NCI-H2196 treated with DMSO at 0.1 percent for 48 hours (cell line): ENCODE data around the gene SCGB2B2.
"Not testable (repeated sequence)": the region's sequence is repeated elsewhere in the genome, so short reads cannot be mapped to it uniquely, and the experiment has no call there.

Source experiments
- DNase-seq: peaks from one replicate; lab custom pipeline; 2025; ENCODE audit not compliant: unreplicated experiment; lab: John Stamatoyannopoulos, UW

SCGB2B2 gene, protein sequence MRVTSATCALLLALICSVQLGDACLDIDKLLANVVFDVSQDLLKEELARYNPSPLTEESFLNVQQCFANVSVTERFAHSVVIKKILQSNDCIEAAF

DNA sequence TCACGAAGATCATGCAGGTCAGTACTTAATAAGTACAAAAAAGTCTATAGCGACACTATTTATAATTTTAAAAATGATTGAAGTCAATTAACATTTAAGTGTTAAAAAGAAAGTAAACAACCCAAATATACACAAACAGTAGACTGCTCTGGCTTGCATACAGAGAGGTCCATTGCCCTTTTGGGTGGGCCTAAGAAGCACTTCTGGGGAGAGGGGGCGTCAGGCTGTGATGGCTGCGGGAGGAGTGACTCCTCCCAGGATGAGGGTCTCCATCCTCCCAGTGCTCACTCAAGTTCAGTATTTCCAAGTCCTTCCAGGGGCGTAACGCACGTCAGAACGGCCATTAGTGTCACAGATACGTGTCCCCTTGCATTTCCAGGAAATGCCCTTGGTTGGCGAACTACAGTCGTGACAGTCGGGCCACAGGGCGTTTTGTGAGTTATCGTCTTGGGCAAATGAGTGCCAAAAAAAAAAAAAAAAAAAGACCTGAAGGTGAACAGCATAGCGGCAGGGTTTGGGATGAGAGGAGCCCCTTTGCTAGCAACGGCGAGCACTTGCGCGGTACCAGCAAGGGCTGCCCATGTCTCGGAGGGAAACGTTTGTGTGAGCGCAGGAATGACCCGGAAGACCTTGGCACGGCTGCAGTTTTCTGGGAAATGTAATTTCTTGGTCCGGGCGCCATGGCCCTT, at the start of gene SCGB2B2:
Gene SCGB2B2, minus strand, starts transcription at position 463 of the 689 bp plus-strand sequence. CDS start 82,596 bp downstream, outside the sequence.
- peak; percentile 84 for DNase-seq

DNA sequence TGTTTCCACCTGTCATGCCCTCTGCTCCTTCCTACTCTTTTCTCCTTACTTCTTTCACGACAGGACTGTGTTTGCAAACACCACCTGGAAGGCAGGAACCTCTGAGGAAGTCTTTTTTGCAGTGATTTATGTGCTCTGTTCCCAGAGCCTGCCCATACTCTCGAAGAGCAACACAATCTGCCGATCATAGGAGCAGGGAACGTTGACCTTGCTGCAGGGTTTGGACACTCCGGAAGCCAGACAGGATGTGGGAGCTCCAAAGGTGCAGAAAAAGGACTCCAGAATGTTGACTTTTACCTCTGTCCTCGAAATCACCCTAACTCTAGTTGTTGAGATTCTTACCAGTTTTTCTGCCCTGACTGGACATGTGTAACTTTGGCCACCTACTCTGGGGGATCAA, 48.4 kb upstream of the SCGB2B2 start:
- no peak for DNase-seq

- no peak for DNase-seq
These were observed 45.4 kb upstream of the SCGB2B2 start for GRCh38 chr19:34722353-34722752.

GRCh38 chr19:34715357-34715756, 38.4 kb upstream of the SCGB2B2 start:
- no peak for DNase-seq

DNA sequence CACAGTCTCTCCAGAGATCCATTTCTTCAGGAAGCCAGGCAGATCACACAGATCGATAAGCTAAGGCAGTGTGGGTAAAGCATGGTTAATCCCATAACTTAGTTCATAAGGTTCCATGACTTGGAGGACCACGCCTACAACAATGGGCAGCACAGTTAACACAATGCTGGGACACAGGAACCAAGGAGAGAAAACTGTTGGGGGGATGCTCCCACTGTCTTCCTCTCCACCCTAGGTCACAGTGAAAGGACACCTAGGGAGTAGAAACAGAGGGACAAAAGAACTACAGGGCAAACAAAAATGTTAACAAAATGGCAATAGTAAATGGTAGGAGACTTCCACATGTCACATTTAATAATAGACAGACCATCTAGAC, 36.3 kb upstream of the SCGB2B2 start:
- DNase-seq = no peak

- peak; percentile 66 for DNase-seq
These were observed 35.7 kb upstream of the SCGB2B2 start for GRCh38 chr19:34712395-34713261.

DNA sequence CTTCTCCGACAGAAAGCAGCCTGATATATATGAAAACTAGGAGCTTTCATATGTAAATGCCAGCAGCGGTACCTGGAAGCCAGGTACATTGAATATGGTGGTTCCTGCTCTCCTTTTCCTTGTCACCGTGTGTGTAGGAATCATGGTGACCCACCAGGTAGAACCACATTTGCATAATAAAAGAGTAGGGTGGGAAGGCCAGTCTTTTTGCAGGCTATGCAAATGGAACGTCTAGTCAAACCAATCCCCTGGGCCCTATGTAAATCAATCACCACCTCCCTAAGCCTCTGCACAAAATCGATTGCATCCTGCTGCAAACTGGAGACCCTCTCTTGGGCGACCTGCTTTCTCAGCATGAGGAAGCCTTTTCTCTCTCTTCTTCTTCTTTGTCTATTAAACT, 34.9 kb upstream of the SCGB2B2 start:
- no peak for DNase-seq

- DNase-seq = no peak
These were observed 30.7 kb upstream of the SCGB2B2 start for GRCh38 chr19:34707661-34708060.

GRCh38 chr19:34692549-34692948, 15.6 kb upstream of the SCGB2B2 start:
- no peak for DNase-seq

DNA sequence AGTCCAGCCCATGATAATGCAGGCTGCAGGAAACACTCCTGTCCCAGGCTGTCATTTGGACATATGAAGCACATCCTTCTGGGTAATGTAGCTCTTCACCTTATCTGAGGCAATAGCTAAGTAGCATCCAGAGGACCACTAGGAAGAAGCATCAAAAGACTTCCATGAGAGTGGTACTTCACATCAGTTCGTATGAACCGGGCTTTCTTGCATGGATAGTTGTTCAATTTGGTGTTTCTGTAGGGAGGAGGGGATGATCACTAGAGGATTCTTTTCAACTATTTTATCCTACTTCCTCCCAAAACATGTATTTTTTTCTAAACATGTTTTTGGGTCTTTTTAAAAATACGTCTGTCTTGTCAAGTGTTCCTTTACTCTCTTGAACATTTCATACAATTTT, 13.4 kb upstream of the SCGB2B2 start:
- no peak for DNase-seq

DNA sequence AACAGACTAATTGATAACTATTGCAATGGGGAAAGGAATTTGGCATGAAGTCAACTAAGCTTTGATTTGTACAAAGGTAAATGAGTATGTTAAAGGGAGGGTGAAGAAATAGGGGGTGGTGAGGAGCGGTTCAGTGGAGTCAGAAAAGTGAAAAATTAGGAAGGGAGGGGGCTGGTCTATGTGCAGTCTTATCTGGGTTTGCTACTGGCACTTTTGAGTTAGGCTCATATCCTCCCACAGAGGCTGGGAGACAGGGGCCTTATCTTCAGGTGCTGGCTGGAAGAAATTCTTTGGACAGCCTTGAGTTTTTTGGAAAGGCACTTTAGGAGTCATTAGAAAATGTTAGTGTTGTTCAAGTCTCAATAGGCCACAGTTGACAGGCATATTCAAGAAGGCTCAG, 11.6 kb upstream of the SCGB2B2 start:
- no peak for DNase-seq

DNA sequence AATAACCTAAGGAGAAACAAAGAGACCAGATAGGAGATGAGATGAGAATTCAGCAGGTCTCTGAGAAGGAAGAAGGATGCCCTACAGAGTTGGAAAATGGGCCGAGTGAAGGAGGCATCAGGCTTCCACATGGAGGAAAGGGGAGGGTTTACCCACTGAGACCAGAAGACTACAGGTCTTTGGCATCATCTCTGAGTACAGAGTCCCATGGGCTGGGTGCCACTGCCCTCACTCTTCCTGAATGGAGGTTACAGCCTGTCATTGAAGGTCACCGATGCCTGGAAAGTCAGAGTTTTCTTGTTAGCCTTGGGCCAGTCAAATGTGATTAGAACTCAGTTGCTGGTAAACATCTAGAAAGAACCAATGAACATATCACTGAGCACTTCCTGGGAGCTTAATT, 10.4 kb upstream of the SCGB2B2 start:
- no peak for DNase-seq

- no peak for DNase-seq
These were observed 9.5 kb upstream of the SCGB2B2 start for GRCh38 chr19:34686455-34686854.

DNA sequence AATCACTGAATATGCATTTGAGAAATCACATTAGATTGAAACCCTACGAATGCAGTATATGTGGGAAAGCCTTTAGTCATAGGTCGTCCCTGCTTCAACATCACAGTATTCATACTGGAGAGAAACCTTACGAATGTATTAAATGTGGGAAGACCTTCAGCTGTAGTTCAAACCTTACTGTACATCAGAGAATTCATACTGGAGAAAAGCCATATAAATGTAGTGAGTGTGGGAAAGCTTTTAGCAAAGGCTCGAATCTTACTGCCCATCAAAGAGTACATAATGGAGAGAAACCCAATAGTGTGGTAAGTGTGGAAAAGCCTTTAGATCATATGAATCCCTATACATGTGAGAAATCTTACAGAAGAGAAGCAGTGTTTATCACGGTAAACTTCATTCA, 8.3 kb upstream of the SCGB2B2 start:
- not testable (repeated sequence) for DNase-seq

GRCh38 chr19:34681478-34681877, 4.5 kb upstream of the SCGB2B2 start:
- DNase-seq = no peak

GRCh38 chr19:34678421-34678820, 1.5 kb upstream of the SCGB2B2 start:
- DNase-seq = no peak

- no peak for DNase-seq
These were observed 1.1 kb upstream of the SCGB2B2 start for GRCh38 chr19:34678085-34678412.

GRCh38 chr19:34677386-34678084, 576 bp upstream of the SCGB2B2 start, which contains the start of gene ZNF302:
Gene ZNF302 (plus strand): TSS chr19:34677678. CDS start chr19:34678805, 1,127 bp downstream.
- DNase-seq = peak; percentile 92

GRCh38 chr19:34675919-34676318, 1.0 kb downstream of the SCGB2B2 start:
- DNase-seq = no peak

GRCh38 chr19:34675250-34675649, 1.7 kb downstream of the SCGB2B2 start:
- DNase-seq = no peak

DNA sequence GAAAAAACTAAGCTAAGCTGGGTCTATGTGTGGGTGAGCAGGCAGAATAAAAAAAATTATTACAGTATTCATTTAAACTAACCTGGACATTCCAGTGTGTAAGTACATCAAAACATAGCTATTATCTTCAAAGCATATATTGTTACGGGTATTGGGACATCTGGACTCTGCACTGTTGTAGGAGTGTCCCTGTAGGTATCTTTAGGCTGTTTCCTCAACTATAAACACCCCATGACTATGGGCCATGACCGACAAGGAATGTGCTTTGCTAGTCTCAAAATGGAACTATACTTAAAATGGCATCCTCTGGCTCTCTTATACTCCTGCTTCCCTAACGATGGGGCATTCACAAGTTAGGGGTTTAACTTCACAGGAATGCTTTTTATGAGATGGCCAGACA, 3.4 kb downstream of the SCGB2B2 start:
- no peak for DNase-seq

DNA sequence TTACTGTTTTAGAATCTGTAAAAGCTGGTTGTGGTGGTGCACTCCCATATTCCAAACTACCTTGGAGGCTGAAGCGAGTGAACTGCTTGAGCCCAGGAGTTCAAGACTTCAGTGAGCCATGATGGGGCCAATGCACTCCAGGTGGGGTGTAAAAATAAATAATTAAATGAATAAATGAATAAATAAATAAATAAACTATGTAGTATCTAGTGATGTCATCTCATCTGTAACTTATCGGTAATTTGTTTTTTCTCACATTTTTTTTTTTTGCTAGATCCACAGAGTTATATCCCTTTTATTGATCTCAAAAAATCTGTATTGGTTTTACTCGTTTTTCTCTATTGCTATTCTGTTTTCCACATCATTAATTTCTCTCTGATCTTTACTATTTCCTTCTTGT, 5.0 kb downstream of the SCGB2B2 start:
- no peak for DNase-seq
